Activated T-helper 2 cell treated with anti-CD3 and anti-CD28 coated beads, Interferon-gamma antibody, Interleukin-2, Interleukin-4, amounts not matched to agents 10 μg/mL and 5 μg/mL and 100 μg/mL, durations not matched to agents 14 hours and 24 hours and 36 hours (primary cell): Measurements from ENCODE around the gene CCDC12. TPM values are rescaled to one million over a fixed set of nuclear protein-coding genes. Genes with fewer than 3 reads are reported as not detected.

ENCODE experiments used
- DNase-seq: peaks from one replicate; pipeline ENCODE4 v3.0.0; 2021; ENCODE audit warnings: low spot score
- H3K27ac Mint-ChIP-seq: one replicate; pipeline ENCODE4 v1.8.0; 2021; ENCODE audit warnings: mixed read lengths
- H3K27me3 Mint-ChIP-seq: one replicate; pipeline ENCODE4 v1.8.0; 2021; ENCODE audit warnings: low read depth, mixed read lengths
- H3K36me3 Mint-ChIP-seq: one replicate; pipeline ENCODE4 v1.8.0; 2021; ENCODE audit warnings: low read depth, mixed read lengths
- H3K4me1 Mint-ChIP-seq: one replicate; pipeline ENCODE4 v1.8.0; 2021; ENCODE audit warnings: low read depth, mixed read lengths
- H3K4me3 Mint-ChIP-seq: one replicate; pipeline ENCODE4 v1.8.0; 2021; ENCODE audit warnings: low read depth, mild to moderate bottlenecking, moderate library complexity, mixed read lengths
- H3K9me3 Mint-ChIP-seq: one replicate; pipeline ENCODE4 v1.8.0; 2021; ENCODE audit warnings: mixed read lengths
- intact Hi-C: fragments of 100-400 bp; cut with micrococcal nuclease; formaldehyde crosslinking; loops from one replicate; pipeline ENCODE4 v1.15.1; 2023
- total RNA-seq: library from RNA; stranded (reverse); gene quantifications from 2 replicates; pipeline ENCODE4 v1.2.3, GENCODE V29; 2022

The CCDC12 gene
- 65.3 and 69.2 TPM in 2 replicates for total RNA-seq

DNA sequence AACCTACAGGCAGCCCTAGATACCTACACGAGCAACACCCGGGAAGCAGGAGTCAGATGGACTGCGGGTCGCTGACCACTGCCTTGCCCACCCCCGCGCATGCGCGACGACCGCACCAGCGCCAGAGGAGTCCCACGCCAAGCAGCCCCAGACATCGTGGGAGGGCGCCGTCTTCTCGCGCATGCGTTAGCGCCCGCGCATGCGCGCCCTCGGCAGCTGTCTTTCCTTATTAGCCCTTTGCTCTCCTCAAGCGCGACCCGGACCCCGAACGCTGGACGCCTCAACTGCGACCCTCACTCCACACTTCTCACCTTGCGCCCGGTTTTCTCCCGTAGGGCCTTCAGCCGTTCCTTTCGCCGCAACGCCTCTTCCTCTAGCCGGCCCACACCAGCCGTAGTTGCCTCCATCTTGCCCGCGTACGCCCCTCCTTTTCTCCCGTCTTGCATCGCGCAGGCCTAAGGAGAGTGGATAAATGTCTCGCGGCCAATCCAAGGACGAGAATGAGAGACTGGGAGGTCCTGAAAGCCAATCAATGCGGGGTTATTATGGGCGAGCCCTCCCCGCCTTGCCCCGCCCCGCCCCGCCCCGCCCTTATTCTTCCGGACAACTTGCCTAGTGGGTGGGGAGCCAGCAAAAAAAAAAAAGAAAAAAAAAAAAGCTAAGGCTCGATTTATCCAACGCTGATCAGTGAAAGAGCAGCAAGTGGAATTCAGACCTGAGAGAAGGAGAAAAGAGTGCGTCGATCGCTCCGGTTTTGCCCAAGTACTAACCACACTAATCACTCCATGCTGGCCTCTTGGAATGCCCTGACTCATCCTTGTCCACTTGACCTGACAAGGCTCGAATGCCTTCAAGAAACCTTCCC lies at the start of gene CCDC12:
CCDC12 (minus strand) TSS at position 420 of the 865 bp plus-strand sequence; CDS start at position 407, 13 bp downstream.
- Mint-ChIP-seq H3K4me1 (peaks cover 44% of the 10 kb centered on the region), H3K9me3 (no peaks in the 10 kb centered on the region), H3K36me3 (peaks cover 33% of the 10 kb centered on the region), H3K4me3 (peak within 1 kb of the TSS; percentile 97), H3K27me3 (no peaks in the 10 kb centered on the region), H3K27ac (peak within 1 kb of the TSS; percentile 98)
- intact Hi-C loops = loop anchor here (1.0 to 5.0 kb wide), 5 partner anchors 17 to 1111 kb away; partner anchors contain the start of genes KIF9, KLHL18 and SETD2
- peak; percentile 94 for DNase-seq

DNA sequence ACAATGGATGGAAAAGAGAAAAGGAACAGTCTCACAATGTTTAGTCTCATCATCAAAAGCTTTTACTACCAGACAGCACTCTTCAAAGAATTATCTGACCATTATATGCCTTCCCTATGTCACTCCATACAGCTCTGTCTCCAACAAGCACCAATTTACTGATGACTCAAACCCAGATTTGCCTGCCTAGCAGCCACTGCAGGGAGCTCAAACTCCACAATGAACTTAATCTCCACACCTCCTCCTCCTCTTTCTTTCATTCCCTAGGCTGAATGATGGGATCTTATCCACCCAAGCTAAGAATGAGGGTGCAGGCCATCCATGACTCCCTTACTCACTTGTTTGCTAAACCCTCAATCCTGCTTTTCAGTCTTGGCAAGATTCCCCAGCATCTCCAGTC lies 48.4 kb upstream of the CCDC12 start:
- Mint-ChIP-seq H3K4me3 (no peak overlapping the region), H3K4me1 (peaks cover 22% of the 10 kb centered on the region), H3K9me3 (no peaks in the 10 kb centered on the region), H3K36me3 (peaks cover 16% of the 10 kb centered on the region), H3K27me3 (no peaks in the 10 kb centered on the region), H3K27ac (no peak overlapping the region)
- DNase-seq = no peak
- intact Hi-C loops = no loop called here

DNA sequence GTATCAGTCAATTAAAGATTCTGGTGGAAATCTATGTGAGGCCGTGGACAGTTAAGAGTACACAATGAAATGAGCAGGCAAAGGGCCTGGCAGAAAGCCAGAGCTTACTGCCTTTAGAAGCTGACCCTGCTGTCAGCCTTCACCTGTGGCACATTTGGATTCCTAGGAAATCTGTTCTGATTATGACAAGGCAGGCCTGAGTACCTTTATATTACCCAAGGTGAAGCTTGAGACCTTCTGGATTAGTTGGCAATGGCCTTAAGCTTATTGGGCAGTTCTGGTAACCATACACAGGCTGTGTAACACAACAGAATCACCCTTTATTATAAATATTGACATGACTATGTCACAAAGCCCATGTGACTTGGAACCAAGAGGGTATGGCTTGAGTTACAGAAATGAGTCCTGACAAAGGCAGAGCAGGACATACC lies 46.1 kb upstream of the CCDC12 start:
- Mint-ChIP-seq H3K9me3 (no peaks in the 10 kb centered on the region), H3K36me3 (peaks cover 25% of the 10 kb centered on the region), H3K27ac (no peak overlapping the region), H3K4me3 (no peak overlapping the region), H3K4me1 (peaks cover 38% of the 10 kb centered on the region), H3K27me3 (no peaks in the 10 kb centered on the region)
- intact Hi-C loops = no loop called here
- no peak for DNase-seq

DNA sequence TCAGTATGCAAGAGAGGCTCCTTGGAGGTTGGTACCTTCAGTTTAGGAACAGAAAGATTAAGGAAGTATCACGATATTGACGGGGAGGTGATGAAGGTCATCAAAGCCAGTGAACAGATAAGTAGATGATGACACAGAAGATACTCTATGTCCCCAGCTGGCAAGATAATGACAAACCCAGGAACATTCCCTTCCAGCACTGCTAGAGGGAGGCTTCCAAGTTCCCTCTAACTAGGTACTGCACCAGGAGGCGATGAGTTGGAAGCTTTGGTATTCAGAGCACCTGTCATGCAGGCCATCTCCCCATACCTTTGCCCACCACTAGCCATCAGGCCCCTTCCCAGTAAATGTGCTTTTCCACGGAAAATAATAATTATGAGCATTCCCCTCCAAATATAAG lies 43.8 kb upstream of the CCDC12 start:
- H3K4me1 Mint-ChIP-seq = peaks cover 46% of the 10 kb centered on the region

DNA sequence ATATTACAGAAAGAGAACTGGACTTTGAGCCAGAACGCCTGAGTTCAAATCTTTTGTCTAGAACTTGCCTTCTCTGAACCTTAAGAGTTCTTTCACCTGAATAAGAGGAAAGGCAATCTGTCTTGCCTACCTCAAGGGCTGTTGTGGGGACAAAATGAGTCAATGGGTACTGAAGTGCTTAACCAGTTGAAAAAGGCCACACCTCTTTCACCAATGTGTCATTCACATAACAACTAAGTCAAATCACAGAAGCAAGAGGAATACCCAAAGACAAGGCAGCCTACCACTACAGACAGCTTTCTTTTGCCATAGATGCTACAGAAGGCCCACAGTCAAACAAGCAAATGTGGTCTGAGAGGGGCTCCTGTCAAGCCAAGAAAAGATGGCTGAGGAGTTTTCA lies 42.7 kb upstream of the CCDC12 start:
- Mint-ChIP-seq H3K27ac (peak overlapping the region; percentile 81), H3K36me3 (peaks cover 34% of the 10 kb centered on the region), H3K9me3 (no peaks in the 10 kb centered on the region), H3K4me1 (peaks cover 38% of the 10 kb centered on the region), H3K4me3 (no peak overlapping the region), H3K27me3 (no peaks in the 10 kb centered on the region)
- DNase-seq = peak; percentile 34
- intact Hi-C loops = loop anchor here (1.0 to 10.0 kb wide), 5 partner anchors 38 to 366 kb away; partner anchors contain the start of genes CCDC12, PTPN23 and SETD2

More for the DNA sequence above, 43.8 kb upstream of the CCDC12 start:
- Mint-ChIP-seq H3K9me3 (no peaks in the 10 kb centered on the region), H3K27ac (peak overlapping the region; percentile 81), H3K36me3 (peaks cover 28% of the 10 kb centered on the region), H3K27me3 (no peaks in the 10 kb centered on the region), H3K4me3 (no peak overlapping the region)
- no peak for DNase-seq
- intact Hi-C loops = no loop called here

DNA sequence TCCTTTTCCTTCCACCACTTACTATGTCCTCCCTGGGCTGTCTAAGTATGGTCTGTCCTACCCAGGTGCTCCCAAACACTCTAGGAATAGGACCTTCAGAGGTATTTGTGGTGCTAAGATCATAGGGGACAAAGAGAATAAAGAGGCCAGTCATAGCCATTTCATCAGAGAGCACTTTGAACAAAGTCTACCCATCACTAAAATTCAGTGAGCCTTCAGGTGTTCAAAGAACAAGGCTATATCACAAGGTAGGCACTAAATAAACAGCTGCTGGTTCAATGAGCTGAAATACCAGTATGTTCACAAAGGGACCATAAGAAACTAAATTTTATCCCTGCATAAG lies 41.7 kb upstream of the CCDC12 start:
- H3K36me3 Mint-ChIP-seq = peaks cover 41% of the 10 kb centered on the region
- H3K4me1 Mint-ChIP-seq = peaks cover 38% of the 10 kb centered on the region
- H3K4me3 Mint-ChIP-seq = no peak overlapping the region
- H3K27ac Mint-ChIP-seq = no peak overlapping the region
- no peaks in the 10 kb centered on the region for H3K9me3 Mint-ChIP-seq
- H3K27me3 Mint-ChIP-seq = no peaks in the 10 kb centered on the region
- no peak for DNase-seq
- intact Hi-C loops = loop anchor here (2.0 to 10.0 kb wide), 4 partner anchors 41 to 367 kb away; partner anchors contain the start of genes CCDC12, PTPN23 and SETD2

DNA sequence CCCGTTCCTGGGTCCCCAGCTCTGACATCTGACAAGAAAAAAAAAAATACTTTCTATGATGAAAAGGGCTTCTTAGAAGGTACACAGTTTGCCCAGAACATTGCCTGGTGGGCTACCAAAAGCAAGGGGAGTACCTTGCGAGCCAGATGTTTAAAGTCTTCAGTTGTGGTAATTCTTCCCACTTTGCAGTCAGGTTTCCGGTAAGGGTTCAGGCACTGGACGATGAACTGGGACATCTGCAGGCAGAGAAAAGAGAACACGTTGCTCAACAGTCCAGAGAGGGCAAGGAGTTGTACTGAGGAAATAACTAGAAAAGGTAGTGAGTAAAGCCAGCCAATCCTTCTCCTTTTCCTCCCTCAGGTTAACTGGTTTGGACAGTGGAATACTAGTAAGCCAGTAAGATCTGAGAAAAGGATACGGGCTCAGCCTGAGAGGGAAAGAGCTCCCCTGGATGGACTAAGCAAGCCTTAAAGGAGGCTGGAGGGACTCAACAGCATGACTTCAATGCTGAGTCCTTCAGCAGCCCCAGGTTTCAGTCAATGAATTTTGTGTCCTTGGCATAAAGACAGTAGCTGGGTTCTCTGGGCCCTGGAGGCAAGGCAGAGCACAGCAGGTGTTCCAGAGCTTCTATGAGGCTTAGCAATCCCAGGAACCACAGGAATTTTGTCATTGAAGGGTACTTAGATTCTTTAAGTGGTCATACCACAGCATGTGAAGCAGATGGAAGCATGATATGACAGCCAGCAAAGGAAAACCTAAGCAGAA lies 41.1 kb upstream of the CCDC12 start:
- H3K27ac Mint-ChIP-seq = peak overlapping the region; percentile 75
- intact Hi-C loops = loop anchor here (2.0 to 10.0 kb wide), 5 partner anchors 13 to 367 kb away; partner anchors contain the start of genes CCDC12, PTPN23 and SETD2
- peaks cover 38% of the 10 kb centered on the region for H3K4me1 Mint-ChIP-seq
- H3K27me3 Mint-ChIP-seq = no peaks in the 10 kb centered on the region
- H3K36me3 Mint-ChIP-seq = peaks cover 41% of the 10 kb centered on the region
- no peak overlapping the region for H3K4me3 Mint-ChIP-seq
- H3K9me3 Mint-ChIP-seq = no peaks in the 10 kb centered on the region
- DNase-seq = no peak

DNA sequence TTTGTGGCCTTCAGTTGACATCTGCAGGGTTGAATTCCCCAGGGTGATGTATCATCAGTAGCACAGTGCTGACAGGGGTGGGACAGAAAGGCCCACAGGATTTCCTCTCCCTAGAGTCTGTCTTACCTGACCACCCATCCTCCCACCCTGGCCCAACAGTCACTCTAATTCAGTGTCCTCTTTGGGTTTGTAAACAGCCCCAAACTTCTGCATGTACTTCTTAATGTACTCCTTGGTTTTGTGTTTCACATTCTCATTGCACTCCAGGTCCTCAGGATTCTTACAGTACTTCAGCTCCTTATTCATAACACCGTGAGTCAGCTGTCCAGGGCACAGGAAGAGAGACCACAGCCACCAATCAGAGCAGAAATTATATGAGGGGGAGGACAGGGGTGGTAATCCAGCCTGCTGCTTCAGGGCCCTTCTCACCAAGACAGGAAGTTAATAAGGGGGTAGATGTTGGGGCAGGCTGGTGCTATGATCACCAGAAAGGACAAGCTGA lies 40.4 kb upstream of the CCDC12 start:
- H3K27ac Mint-ChIP-seq = peak overlapping the region; percentile 75
- peaks cover 41% of the 10 kb centered on the region for H3K36me3 Mint-ChIP-seq
- peak overlapping the region; percentile 13 for H3K4me3 Mint-ChIP-seq
- H3K27me3 Mint-ChIP-seq = no peaks in the 10 kb centered on the region
- DNase-seq = no peak
- H3K4me1 Mint-ChIP-seq = peaks cover 38% of the 10 kb centered on the region
- intact Hi-C loops = loop anchor here (2.0 to 10.0 kb wide), 4 partner anchors 14 to 368 kb away; partner anchors contain the start of genes PTPN23 and SETD2
- H3K9me3 Mint-ChIP-seq = no peaks in the 10 kb centered on the region

DNA sequence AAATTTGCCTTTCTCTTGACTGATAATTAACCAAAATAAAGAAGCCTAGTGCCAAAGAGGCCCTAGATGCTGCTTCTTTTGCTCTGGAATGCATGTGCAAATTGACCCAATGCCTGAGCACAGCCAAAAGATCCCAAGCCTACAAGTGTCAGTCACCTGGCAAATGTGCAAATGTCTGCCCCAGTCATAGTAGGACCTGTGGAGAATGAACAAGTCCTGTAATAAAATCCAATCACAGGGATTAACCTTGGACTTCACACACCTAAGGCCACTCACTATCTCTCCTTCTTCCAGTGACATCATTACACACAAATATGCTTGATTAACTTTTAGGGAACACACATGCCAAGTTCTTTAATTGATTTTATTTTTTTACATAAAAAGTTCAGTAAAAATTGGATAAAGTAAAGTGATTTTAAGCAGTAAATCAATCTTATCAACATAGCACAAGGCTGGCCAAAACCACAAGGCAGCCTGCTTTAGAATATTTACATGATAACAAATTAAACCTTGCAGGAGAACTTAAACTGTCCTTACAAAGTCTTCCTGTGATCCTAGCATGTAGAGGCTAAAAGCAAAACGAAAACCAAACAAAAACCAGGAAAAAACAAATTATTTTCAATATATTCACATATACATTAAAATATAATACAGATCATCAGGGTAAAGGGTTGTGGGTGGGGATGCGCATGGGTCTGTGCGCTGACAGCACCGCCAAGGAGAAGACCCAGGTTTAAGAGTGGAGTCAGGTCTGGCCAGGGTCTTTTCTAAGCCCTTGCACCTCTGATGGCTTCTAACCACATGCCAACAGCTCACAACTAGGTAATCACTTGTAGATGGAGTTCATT lies 39.8 kb upstream of the CCDC12 start:
- Mint-ChIP-seq H3K27ac (peak overlapping the region; percentile 75), H3K4me3 (no peak overlapping the region), H3K36me3 (peaks cover 41% of the 10 kb centered on the region), H3K9me3 (no peaks in the 10 kb centered on the region), H3K4me1 (peaks cover 38% of the 10 kb centered on the region), H3K27me3 (no peaks in the 10 kb centered on the region)
- DNase-seq = no peak
- intact Hi-C loops = loop anchor here (2.0 to 10.0 kb wide), 4 partner anchors 14 to 368 kb away; partner anchors contain the start of genes PTPN23 and SETD2

DNA sequence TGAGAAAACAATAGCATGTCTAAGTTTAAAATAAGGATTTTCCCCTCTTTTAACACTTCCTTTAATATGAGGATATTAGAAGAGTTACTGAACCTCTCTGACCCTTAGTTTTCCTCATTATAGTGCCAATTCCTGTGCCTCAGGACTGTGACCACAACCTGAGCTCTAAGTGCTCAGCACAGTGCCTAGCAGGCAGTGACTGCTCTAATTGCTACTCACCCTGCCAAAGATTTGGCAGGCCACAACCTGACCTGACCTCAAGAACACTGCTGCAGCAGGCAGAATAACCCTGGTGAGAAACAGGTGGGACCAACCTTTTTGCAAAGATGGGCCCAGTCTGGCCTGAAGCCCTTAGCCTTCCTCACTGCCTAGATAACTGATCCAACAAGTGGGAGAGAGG lies 38.6 kb upstream of the CCDC12 start:
- intact Hi-C loops = loop anchor here (5.0 to 10.0 kb wide), 3 partner anchors 58 to 370 kb away; partner anchors contain the start of genes PTPN23 and SETD2
- Mint-ChIP-seq H3K27me3 (no peaks in the 10 kb centered on the region), H3K36me3 (peaks cover 46% of the 10 kb centered on the region), H3K4me1 (peaks cover 36% of the 10 kb centered on the region), H3K9me3 (no peaks in the 10 kb centered on the region), H3K4me3 (no peak overlapping the region), H3K27ac (no peak overlapping the region)
- no peak for DNase-seq

DNA sequence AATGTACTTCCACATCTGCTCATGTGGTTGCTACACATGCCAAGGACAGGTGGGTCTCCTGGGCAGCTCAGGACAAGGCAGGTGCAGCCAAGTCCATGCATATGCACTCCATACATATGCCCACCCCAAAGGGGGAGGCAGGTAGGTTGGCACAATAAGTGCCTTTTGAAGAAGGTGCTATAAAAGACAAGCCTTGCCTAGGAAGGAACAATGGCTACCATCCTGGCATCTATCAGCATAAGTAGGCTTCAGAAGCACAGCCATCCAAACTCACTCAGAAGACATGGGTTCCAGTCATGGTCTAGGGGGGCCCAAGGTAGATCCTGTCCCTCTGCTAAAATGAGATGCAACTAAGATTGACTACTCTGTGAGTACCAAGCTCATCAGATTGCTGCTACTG lies 37.5 kb upstream of the CCDC12 start:
- Mint-ChIP-seq H3K4me1 (peaks cover 25% of the 10 kb centered on the region), H3K4me3 (no peak overlapping the region), H3K27me3 (no peaks in the 10 kb centered on the region), H3K27ac (no peak overlapping the region), H3K9me3 (no peaks in the 10 kb centered on the region), H3K36me3 (peaks cover 43% of the 10 kb centered on the region)
- no peak for DNase-seq
- intact Hi-C loops = loop anchor here (10.0 kb wide), 2 partner anchors 151 to 371 kb away; partner anchors contain the start of genes PTPN23 and SETD2
